Activated CD8-positive, alpha-beta memory T cell treated with anti-CD3 and anti-CD28 coated beads, Interleukin-2, amount 50 U/mL, for 24 hours (primary cell): ENCODE data around the gene MYOC.
"Not testable (repeated sequence)": the region's sequence is repeated elsewhere in the genome, so short reads cannot be mapped to it uniquely, and the experiment has no call there.

Experiments used
- DNase-seq: peaks from one replicate; pipeline ENCODE4 v3.0.0-alpha.2; 2020; ENCODE audit errors: extremely low read depth

MYOC gene

GRCh38 chr1:171652234-171652822 lies at the start of gene MYOC:
Gene MYOC (minus strand): TSS chr1:171652688. CDS start chr1:171652611, 77 bp downstream.
- no peak for DNase-seq

- no peak for DNase-seq
Observed at GRCh38 chr1:171699531-171699930, 47.0 kb upstream of the MYOC start.

GRCh38 chr1:171695772-171696171 lies 43.3 kb upstream of the MYOC start:
- not testable (repeated sequence) for DNase-seq

GRCh38 chr1:171693541-171693940 lies 41.1 kb upstream of the MYOC start:
- not testable (repeated sequence) for DNase-seq

GRCh38 chr1:171683870-171684269 lies 31.4 kb upstream of the MYOC start:
- no peak for DNase-seq

GRCh38 chr1:171680339-171680738 lies 27.9 kb upstream of the MYOC start:
- no peak for DNase-seq

GRCh38 chr1:171676823-171677222 lies 24.3 kb upstream of the MYOC start:
- DNase-seq, result no peak

GRCh38 chr1:171674431-171675405 lies 22.2 kb upstream of the MYOC start:
- no peak for DNase-seq

- no peak for DNase-seq
Observed at GRCh38 chr1:171670739-171671138, 18.3 kb upstream of the MYOC start.

GRCh38 chr1:171668372-171668771 lies 15.9 kb upstream of the MYOC start:
- no peak for DNase-seq

- DNase-seq, result no peak
Observed at GRCh38 chr1:171666114-171666769, 13.8 kb upstream of the MYOC start.

GRCh38 chr1:171664976-171665375 lies 12.5 kb upstream of the MYOC start:
- no peak for DNase-seq

GRCh38 chr1:171663854-171664575 lies 11.5 kb upstream of the MYOC start:
- DNase-seq, result no peak

- no peak for DNase-seq
Observed at GRCh38 chr1:171663036-171663853, 10.8 kb upstream of the MYOC start.

- DNase-seq, result no peak
Observed at GRCh38 chr1:171661076-171661650, 8.7 kb upstream of the MYOC start.

- not testable (repeated sequence) for DNase-seq
Observed at GRCh38 chr1:171656206-171656605, 3.7 kb upstream of the MYOC start.

- no peak for DNase-seq
Observed at GRCh38 chr1:171655746-171656116, 3.2 kb upstream of the MYOC start.

- DNase-seq, result peak; percentile 38
Observed at GRCh38 chr1:171654942-171655745, 2.7 kb upstream of the MYOC start.

- DNase-seq, result no peak
Observed at GRCh38 chr1:171654201-171654941, 1.9 kb upstream of the MYOC start.
